ENCODE results near the gene NACC2.
A peak's percentile ranks its signal among the peaks of the same experiment; 100 is the strongest.
"Not testable (repeated sequence)": the region's sequence is repeated elsewhere in the genome, so short reads cannot be mapped to it uniquely, and the experiment has no call there.

The NACC2 gene

DNA sequence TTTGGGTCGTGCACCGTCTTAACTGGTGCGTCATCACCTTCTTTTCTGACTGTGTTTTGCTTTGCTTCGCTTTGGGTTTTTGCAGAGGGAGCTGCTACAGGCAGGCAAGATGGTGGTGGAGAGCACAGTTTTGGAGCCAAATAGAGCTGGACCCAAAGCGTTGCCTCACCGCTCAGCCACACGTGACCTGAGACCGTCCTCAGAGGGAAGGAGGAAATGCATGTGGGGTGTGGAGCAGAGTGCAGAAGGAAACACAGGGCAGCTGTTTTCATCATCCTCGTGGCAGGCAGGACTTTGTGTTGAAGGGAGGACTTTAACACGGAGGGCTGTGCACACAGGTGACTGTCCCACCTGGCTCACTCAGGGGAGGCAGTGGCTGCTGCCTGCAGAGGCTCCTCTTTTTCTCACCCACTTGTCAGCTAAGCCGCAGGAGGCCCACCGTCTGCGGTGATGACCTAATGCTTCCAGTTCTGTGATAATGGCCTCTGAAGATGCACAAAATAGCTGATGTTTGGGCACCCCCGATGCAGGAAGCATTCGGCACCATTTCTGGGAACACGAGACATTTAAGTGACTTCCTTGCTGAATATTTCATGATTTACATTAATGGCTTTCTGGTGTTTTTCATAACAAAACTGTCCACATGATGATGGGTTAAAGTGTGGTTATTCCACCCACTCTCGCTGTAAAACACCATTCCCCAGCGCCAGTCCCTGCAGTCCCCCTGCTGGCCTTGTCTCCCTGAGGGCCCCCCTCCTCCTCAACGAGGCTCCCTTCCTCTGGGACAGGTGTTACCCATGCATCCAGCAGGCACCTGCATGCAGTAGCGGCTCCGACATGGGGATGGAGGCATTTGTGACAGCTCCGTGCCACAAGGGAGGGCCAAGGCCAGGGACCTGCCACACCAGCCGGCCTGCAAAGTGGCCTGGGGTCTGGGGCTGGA, 121.5 kb downstream of the NACC2 start:
- DNase-seq: no peak

DNA sequence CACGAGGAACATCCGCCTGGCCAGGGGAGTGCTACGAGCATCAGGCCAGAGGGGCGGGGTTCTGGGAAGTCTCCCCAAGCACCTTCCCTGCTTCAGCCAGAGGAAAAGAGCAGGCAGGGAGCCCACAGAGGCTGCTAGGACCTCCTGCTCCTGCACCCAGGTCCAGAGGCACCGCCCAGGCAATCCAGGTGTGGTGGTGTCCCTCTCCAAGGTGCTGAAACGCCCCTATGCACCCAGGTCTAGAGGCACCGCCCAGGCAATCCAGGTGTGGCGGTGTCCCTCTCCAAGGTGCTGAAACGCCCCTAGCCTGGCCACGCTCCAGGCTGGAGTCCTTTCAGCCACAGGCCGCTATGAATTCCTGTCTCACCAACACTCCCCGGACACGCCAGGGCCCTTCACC, 123.2 kb downstream of the NACC2 start:
- no peak for DNase-seq

DNA sequence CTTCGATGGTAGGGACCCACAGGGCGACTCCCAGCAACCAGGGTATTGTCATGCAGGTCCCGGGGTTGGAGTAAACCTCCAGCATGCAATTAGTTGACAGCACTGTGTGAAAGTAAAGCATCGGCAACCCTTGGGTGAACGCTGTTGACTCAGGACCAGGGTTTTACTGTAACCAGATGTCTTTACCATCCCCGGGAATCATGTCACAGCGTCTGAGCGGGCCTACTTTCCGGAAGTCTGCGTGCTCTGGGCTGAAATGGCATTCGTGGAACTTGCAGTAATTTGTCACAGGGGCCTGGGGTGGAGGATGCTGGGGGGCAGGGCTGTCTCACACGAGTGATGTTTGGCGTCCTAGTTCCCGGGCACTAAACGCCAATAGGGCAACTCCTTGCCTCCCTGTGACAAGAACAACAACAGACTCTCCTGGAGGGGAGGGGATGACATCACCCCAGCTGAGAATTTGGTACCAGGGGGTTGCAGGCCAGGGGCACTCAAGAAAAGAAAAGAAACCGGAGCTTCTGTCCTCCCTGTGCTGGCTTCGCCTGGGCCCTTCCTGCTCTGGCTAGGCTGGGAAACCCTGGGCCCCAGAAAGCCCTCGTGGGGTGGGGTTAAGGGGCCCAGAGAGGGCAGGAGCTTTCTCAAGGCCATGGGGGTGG, 123.8 kb downstream of the NACC2 start:
- DNase-seq: no peak

DNA sequence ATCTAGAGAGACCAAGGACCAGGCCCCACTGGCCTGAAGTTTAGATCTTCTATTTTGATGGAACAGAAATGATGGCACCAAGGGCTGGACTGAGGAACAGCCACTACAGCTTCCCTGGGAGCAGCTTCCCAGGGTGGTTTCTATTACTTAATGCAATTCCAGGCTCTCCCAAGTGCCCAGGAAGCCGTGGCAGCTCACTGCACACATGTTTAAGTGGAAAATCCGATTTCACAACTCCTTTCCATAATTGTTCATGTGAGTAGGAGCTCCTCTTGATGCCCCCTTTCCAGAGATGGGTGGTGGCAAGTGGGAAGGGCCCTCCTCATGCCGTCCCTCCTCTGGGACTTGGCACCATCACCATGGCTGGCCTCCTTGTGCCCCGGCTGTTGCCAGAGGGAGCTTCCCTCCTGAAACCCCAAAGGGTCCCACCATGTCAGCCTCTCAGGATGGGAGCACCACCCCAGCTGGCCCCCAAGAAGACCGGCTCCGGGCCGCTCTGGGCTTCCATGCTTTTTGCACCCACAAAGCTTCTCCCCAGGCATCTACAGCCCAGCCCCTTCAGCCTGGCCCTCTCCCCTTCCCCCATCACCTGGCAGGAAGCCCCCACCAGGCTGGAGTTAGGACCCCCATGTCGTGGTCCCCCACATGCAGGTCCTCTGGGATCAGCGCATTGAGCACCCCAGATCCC, 124.8 kb downstream of the NACC2 start:
- DNase-seq: no peak

DNA sequence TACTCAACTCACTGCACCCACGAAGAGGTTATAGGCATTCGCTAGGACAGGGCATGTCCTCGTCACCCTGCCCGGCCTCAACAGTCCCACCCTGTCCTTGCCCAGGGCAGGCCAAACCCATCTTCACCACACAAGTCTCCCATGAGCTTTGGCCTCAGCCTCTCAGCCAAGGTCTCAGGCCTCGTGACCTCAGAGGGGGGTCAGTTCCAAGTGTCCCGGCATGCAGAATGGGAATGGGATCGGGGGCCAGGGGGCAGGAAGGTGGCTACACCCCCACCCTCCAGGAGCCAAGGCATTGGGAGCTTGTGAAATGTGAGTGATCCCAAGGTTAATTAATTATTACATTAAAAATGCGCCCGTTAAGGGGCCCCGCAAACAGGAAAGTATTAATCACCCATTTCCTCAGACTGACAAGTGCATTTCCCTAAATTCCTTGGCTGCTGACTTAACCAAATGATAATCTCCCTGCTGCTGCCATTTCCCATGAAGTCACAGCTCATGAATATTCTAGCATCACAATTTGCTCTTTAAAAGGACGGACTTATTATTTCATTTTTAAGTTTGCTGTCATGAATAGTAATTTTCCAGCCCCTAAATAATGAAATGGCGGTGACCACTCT, 125.9 kb downstream of the NACC2 start:
- no peak for DNase-seq

DNA sequence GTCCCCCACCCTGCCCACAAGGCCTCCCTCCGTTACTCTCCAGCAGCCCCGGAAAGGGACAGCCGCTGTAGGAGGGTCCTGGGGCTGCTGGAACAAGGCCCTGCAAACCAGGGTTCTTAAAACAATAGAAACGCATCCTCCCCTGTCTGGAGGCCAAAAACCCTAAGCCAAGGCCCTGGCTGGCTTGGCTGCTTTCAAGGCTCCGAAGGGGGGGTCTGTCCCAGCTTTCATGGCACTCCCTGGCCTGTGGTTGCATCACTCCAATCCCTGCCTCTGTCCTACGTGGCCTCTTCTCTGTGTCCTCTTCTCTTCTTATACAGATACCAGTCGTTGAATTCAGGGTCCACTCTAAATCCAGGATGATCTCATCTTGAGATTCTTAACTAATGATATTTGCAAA, 126.5 kb downstream of the NACC2 start:
- DNase-seq: no peak

GRCh38 chr9:135968083-135968476, 127.0 kb downstream of the NACC2 start:
- DNase-seq: no peak

GRCh38 chr9:135966916-135967260, 128.2 kb downstream of the NACC2 start:
- DNase-seq: not testable (repeated sequence)

DNA sequence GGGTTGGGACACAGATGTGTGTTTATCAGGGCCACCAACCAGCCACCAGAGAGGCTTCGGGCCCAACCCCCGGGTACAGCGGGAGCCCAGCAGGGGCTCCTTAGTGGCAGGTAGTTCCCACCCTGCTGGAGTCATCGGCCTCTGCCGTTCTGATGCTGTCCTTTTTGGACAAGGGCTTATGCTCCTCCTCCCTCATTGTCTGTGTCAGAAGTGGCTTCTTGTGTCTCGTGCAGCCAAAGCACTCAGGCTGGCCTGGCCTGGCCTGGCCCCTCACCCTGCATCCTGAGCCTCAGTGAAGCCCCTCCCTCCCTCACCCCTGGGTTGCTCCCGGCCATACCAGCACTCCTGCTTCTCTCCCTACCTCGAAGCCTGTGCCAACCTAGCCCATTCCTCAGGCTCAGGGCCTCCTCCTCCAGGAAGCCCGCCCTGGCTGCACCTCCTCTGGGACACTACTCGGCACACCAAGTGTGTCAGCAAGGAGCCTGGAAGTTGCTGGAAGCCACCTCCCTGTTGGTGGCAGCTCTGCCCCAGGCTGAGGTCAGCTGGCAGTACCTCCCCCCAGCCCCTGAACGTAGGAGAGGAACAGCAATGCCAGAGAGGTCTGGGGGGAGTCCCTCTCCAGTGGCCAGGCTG, 129.8 kb downstream of the NACC2 start:
- DNase-seq: no peak

GRCh38 chr9:135963938-135964337, 131.2 kb downstream of the NACC2 start:
- DNase-seq: no peak

DNA sequence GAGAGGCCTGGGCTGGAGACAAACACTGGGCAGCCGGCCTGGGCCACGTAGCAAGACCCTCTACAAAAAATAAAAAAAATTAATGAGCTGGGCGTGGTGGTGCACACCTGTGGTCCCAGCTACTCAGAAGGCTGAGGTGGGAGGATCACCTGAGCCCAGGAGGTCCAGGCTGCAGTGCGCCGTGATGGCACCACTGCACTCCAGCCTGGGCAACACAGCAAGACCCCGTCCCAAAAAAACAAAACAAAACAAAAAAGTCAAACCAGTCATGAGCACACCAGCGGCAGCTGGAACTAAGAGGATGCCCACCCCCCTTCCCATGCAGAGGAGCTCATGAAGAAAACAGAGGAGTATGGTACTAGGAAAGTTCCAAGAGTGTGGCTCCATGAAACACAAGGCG, 131.8 kb downstream of the NACC2 start:
- DNase-seq: no peak

DNA sequence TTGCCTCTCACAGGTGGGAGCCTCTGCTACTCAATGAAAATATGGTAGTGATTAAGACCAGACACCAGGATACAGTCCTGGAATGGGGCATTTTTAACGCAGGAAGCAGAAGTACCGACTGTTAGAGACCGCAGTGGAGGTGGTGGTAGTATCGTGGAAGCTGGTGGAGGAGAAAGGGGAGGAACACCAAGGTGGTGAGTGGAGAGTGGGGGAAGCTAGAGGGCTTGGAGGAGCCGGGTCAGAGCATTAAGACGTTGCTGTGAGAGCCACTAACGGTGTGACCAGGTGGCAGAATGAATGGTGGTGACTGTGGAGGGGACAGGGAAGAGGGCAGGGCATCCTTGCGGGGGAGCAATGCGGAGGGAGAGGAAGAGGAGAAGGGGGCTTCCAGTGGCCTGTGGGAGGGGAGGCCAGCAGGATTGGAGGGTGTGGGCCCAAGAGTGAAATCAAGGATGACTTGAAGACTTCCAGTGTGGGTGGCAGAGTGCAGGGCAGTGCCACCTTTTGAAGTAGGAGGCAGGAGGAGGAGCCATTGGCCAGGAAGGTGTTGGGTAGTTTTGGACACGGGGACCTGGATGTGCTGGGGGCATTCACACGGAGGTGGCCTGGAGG, 132.3 kb downstream of the NACC2 start:
- no peak for DNase-seq

DNA sequence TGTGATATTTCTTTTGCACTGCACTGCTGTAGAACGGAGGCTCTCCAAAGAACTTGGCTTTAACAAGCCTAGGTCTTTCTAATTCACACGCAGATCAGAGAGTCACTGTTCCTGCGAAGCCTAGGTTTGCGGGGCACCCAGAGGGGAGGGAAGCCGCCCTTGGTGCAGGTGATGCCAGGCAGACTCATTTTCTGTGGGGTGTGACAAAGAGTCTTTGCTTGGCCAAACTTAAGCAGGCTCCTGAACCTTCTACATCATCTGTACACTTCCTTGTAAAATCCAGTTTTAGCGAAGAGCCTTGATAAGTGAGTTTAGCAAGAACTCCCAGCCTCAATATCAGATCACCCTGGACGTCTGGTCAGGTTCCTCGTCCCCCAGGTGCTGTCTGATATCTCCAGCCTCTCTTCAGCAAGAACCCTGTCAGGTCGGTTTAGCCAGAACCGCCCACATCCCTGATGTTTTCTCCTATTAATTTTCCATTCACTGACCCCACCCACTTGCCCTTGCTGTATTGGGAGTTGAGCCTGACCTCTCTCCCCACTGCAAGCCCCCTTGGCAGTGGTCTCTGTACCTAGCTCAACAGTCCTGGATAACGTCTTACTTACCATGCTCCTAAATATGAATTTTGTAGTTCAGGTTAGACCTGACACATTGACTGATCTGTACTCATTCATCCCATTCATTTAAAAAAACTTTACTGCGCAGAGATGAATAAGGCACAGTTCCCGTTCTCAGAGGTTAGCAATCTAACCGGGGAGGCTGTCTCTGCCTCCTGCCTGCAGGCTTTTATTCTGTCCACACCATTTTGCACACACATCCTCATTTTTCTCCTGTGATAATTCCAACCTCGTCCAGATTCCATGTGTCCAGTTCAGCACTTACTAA, 133.0 kb downstream of the NACC2 start:
- no peak for DNase-seq

DNA sequence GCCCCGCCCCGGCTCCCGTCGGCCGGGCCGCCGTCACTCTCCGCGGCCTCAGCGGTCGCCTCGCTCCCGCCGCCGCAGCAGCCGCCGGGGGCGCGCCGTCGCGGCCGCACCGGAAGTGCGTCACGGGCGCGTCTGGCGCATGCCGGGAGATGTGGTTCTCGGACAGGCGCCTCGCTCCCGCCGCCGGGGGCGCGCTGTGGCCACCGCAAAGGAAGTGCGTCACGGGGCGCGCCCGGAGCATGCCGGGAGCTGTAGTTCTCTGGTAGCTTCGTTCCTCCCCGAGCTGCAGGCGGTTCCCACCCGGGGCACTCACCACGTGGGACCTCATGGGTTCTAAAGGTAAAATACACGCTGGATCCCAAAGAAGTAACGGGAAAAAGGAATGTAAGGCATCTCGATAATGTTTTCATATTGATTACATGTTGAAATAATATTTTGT, 133.8 kb downstream of the NACC2 start, which contains the start of gene UBAC1:
UBAC1 (minus strand) TSS at position 97 of the 439 bp plus-strand sequence. CDS start 211 bp downstream, outside the sequence.
- DNase-seq: peak; percentile 98

DNA sequence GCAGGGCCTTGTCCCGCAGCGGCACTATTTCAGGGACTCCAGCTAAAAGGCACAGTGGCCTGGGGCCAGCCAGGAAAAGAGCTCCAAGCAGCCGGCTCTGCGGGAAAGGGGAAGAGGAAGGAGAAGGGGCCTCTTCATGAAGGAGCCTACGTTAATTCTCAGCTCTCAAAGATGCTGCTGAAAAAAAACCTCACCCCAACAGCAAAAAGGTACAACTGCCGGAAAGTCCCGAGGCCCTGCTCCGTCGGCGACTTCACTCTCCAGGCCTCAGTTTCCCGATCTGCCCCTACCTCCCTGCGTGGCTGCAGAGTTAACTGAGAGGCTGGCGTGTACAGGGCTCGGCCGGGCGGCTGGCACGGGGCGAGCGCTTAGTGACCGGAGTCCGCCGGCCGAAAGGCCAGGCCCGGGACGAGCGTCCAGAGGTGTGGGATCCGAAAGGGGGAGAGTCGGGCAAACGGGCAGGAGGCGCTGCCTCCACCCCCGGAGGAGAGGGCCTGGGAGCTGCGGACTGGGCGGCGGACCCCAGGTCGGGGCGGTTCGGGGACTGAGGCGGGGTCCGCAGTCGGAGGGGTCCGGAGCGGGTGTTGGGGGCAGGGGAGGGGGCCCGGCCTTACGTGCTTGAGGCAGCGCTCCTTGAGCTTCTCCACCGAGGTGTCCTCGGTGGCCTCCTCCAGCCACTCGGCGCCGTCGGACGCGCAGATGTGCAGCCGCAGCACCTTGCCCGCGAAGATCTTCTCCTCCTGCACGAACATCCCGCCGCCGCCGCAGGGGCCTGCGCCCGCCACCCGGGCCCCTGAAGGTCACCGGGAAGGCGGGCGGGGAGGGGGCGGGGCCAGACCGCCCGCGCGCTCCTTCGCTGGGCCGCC, 134.4 kb downstream of the NACC2 start:
- DNase-seq: no peak

GRCh38 chr9:135959814-135960213, 135.3 kb downstream of the NACC2 start:
- DNase-seq: no peak

- DNase-seq: no peak
Measured at GRCh38 chr9:135958485-135958884, 136.6 kb downstream of the NACC2 start.

DNA sequence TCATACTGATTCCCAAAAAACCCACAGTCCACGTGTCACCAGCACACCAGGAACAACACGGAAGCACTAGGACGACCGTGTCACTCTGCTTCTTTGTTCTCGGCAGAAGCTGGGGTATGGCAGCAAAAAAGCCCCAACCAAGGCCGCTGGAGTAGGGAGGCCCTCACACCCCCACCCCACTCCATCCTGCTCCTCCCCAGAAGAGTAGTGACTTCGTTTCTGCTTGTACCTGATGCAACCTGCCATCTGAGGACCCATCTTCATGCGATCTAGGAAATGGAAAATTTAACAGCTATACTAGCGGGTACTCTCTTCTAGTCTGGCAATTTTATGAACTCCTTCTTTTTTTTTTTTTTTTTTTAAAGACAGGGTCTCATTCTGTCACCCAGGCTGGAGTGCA, 137.7 kb downstream of the NACC2 start:
- DNase-seq: no peak

DNA sequence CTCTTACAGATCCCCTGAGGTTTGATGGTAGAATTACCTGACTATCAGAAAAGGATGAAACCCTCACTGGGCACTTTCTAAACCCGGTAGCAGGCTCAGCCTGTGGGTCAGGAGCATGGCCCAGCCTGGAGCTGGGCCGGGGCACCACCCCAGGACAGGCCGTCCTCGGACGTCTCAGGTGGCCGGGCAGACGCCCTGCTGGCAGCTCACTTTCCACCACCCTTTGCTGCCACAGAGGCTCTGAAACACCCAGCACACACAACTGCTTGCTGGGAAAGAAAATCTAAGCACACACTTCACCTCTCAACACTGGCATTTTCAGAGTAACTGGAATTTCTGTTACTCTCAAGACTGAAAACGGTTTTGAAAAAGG, 138.3 kb downstream of the NACC2 start:
- DNase-seq: no peak

All from NCI-H774 (cell line).